ENCODE measurements around the gene APC2. TPM values are rescaled to one million over a fixed set of nuclear protein-coding genes. Genes with fewer than 3 reads are reported as not detected.

The APC2 gene
- total and polyA plus RNA-seq, 2 donors (not counting 1 experiment from before 2014, with no cell fraction given): 0.12 to 0.16 TPM

DNA sequence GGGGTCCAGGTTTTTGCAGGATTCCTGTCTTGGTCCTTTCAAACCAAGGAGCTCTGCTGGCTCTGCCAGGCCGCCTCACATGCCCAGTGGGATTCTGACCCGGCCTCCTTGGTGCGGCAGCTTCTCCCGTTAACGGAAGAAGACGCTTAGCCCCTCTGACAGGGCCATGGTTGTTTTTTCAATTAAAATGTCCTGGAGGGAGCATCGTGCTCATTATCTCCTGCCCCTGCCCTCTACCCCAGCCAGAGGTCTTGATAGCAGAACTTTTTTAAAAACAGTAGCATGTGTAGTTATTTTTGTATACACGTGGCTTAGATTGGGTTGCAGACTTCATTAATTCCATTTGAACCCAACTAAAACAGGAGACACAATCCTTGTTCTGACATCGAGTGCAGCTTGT lies 23.2 kb upstream of the APC2 start:
- no peak overlapping the region for H3K9ac ChIP-seq (ENCODE audit: low read length)

DNA sequence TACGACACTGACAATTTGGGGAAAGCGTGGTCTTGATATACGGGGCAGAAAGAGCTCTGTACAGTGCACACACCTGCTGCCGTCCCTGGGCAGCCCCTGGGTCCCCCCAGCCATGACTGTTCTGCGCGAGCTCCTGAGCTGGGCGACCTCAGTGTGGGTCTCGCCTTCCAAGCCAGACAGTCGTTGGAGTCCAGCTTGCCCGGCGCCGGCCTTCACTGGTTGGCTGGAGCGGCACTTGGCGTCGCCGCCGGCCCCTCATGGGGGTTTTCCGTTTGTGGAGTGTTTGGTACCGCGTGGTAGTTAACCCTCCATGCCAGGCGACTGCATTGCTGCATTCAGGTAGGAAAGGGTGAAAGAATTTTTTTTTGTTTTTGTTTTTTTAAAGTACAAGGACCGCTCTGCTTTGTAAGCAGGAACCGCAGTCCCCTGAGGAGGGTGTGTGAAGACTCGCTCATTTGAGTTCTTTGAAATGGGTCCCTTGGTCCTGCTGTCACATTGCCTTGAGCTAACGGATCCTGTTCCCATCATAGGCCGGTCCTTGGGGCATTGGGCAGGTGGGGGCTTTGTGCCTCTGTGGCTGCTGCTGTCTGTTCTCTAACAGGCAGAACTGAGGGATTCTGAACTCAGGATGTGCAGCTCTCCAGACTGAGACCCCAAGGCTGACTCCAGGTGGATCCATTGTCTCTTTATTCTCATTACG lies 22.6 kb upstream of the APC2 start:
- H3K36me3 ChIP-seq (replicated peaks in 1 of 2; ENCODE audit: control extremely low read depth in 1 of 2, control insufficient read depth in 1 of 2, extremely low read depth in 1 of 2, insufficient read depth in 2 of 2, low read length in 1 of 2): peaks cover 0 to 73% of the 10 kb centered on the region in 2 experiments
- Mint-ChIP-seq H3K27ac (no peak overlapping the region), H3K4me1 (no peaks in the 10 kb centered on the region), H3K9me3 (ENCODE audit: insufficient read depth) (no peaks in the 10 kb centered on the region), H3K27me3 (no peaks in the 10 kb centered on the region), H3K4me3 (no peak overlapping the region)
- H3K4me1 ChIP-seq (ENCODE audit: control insufficient read depth in 2 of 2, insufficient read depth in 2 of 2, low read length in 2 of 2): no peaks in the 10 kb centered on the region
- H3K27ac ChIP-seq (ENCODE audit: low read length in 2 of 2): no peak overlapping the region
- no peak overlapping the region for H2AFZ ChIP-seq (ENCODE audit: insufficient read depth, low read depth, low read length, poor library complexity, severe bottlenecking)
- peaks cover 74% of the 10 kb centered on the region for H4K20me1 ChIP-seq (ENCODE audit: control insufficient read depth, insufficient read depth, low read length, poor library complexity, severe bottlenecking)
- H3K9ac ChIP-seq (ENCODE audit: low read length): no peak overlapping the region
- H3K4me2 ChIP-seq (replicated peaks; ENCODE audit: low read depth, low read length, poor library complexity, severe bottlenecking): no peak overlapping the region
- peaks cover 42% of the 10 kb centered on the region for H3K79me2 ChIP-seq (ENCODE audit: control insufficient read depth, insufficient read depth, low read length)
- ChIA-PET CTCF (no interaction called here), POLR2A (no interaction called here)
- TF ChIP-seq EZH2 (IDR thresholded peaks at IDR 0.05; ENCODE audit: borderline replicate concordance, insufficient read depth, low read depth, low read length, poor library complexity, severe bottlenecking): no peak
- TF ChIP-seq, protein P1, sequence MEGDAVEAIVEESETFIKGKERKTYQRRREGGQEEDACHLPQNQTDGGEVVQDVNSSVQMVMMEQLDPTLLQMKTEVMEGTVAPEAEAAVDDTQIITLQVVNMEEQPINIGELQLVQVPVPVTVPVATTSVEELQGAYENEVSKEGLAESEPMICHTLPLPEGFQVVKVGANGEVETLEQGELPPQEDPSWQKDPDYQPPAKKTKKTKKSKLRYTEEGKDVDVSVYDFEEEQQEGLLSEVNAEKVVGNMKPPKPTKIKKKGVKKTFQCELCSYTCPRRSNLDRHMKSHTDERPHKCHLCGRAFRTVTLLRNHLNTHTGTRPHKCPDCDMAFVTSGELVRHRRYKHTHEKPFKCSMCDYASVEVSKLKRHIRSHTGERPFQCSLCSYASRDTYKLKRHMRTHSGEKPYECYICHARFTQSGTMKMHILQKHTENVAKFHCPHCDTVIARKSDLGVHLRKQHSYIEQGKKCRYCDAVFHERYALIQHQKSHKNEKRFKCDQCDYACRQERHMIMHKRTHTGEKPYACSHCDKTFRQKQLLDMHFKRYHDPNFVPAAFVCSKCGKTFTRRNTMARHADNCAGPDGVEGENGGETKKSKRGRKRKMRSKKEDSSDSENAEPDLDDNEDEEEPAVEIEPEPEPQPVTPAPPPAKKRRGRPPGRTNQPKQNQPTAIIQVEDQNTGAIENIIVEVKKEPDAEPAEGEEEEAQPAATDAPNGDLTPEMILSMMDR (IDR thresholded peaks at IDR 0.05): no peak
- no peaks in the 10 kb centered on the region for H3K9me3 ChIP-seq (ENCODE audit: control extremely low read depth in 1 of 3, control insufficient read depth in 2 of 3, insufficient read depth in 1 of 3, low read length in 2 of 3)
- DNase-seq (no peak), ATAC-seq (ENCODE audit: low read depth) (no peak)
- intact Hi-C loops (cut with micrococcal nuclease): no loop called here
- no peak overlapping the region for H3K4me3 ChIP-seq (ENCODE audit: control extremely low read depth in 1 of 5, extremely low read depth in 1 of 5, insufficient read depth in 1 of 5, low read depth in 2 of 5, low read length in 4 of 5)
- 93% methylated on average over 26 of the region's 27 CpGs for WGBS (ENCODE audit: insufficient coverage)
- H3K27me3 ChIP-seq (replicated peaks in 1 of 4; ENCODE audit: control extremely low read depth in 1 of 4, control insufficient read depth in 3 of 4, insufficient read depth in 4 of 4, low read length in 3 of 4): no peaks in the 10 kb centered on the region

More for the DNA sequence above, 23.2 kb upstream of the APC2 start:
- H3K4me2 ChIP-seq (replicated peaks; ENCODE audit: low read depth, low read length, poor library complexity, severe bottlenecking): no peak overlapping the region
- WGBS (ENCODE audit: insufficient coverage): 99% methylated on average over 7 of the region's 9 CpGs
- Mint-ChIP-seq H3K4me3 (no peak overlapping the region), H3K4me1 (no peaks in the 10 kb centered on the region), H3K27me3 (no peaks in the 10 kb centered on the region), H3K9me3 (ENCODE audit: insufficient read depth) (no peaks in the 10 kb centered on the region), H3K27ac (no peak overlapping the region)
- H3K4me3 ChIP-seq (ENCODE audit: control extremely low read depth in 1 of 5, extremely low read depth in 1 of 5, insufficient read depth in 1 of 5, low read depth in 2 of 5, low read length in 4 of 5): no peak overlapping the region
- H3K9me3 ChIP-seq (ENCODE audit: control extremely low read depth in 1 of 3, control insufficient read depth in 2 of 3, insufficient read depth in 1 of 3, low read length in 2 of 3): no peaks in the 10 kb centered on the region
- H3K4me1 ChIP-seq (ENCODE audit: control insufficient read depth in 2 of 2, insufficient read depth in 2 of 2, low read length in 2 of 2): no peaks in the 10 kb centered on the region
- no peaks in the 10 kb centered on the region for H3K27me3 ChIP-seq (replicated peaks in 1 of 4; ENCODE audit: control extremely low read depth in 1 of 4, control insufficient read depth in 3 of 4, insufficient read depth in 4 of 4, low read length in 3 of 4)
- DNase-seq (no peak), ATAC-seq (ENCODE audit: low read depth) (no peak)
- peaks cover 0 to 72% of the 10 kb centered on the region in 2 experiments for H3K36me3 ChIP-seq (replicated peaks in 1 of 2; ENCODE audit: control extremely low read depth in 1 of 2, control insufficient read depth in 1 of 2, extremely low read depth in 1 of 2, insufficient read depth in 2 of 2, low read length in 1 of 2)
- no peak overlapping the region for H2AFZ ChIP-seq (ENCODE audit: insufficient read depth, low read depth, low read length, poor library complexity, severe bottlenecking)
- intact Hi-C loops (cut with micrococcal nuclease): no loop called here
- H3K79me2 ChIP-seq (ENCODE audit: control insufficient read depth, insufficient read depth, low read length): peaks cover 40% of the 10 kb centered on the region
- CTCF ChIA-PET: interaction anchor here (0.7 kb wide), 1 partner anchor 544 kb away, joined by 3 read pairs; no protein-coding TSS in a partner anchor
- H3K27ac ChIP-seq (ENCODE audit: low read length in 2 of 2): no peak overlapping the region
- POLR2A ChIA-PET: no interaction called here
- peaks cover 74% of the 10 kb centered on the region for H4K20me1 ChIP-seq (ENCODE audit: control insufficient read depth, insufficient read depth, low read length, poor library complexity, severe bottlenecking)
- TF ChIP-seq, protein P1 (IDR thresholded peaks at IDR 0.05): no peak
- TF ChIP-seq EZH2 (IDR thresholded peaks at IDR 0.05; ENCODE audit: borderline replicate concordance, insufficient read depth, low read depth, low read length, poor library complexity, severe bottlenecking): no peak
